Muscle of leg (tissue), 16 donors: ENCODE measurements around the gene NECTIN4. TPM values are rescaled to one million over a fixed set of nuclear protein-coding genes. Genes with fewer than 3 reads are reported as not detected.

Source experiments
- DNase-seq: peaks from one replicate; pipeline ENCODE4 v3.0.0; 2013
- H3K27ac ChIP-seq: one replicate; pipeline ENCODE4 v1.5.1; 2013; ENCODE audit warnings: mild to moderate bottlenecking, low read length, control low read depth
- H3K27me3 ChIP-seq: one replicate; pipeline ENCODE4 v1.6.1; 2013; ENCODE audit warnings: low read length; ENCODE audit not compliant: control insufficient read depth, insufficient read depth
- H3K36me3 ChIP-seq: one replicate; pipeline ENCODE4 v1.6.1; 2013; ENCODE audit warnings: low read length; ENCODE audit not compliant: control insufficient read depth, insufficient read depth
- H3K4me1 ChIP-seq: one replicate; pipeline ENCODE4 v1.6.1; 2013; ENCODE audit warnings: low read length; ENCODE audit not compliant: control insufficient read depth, insufficient read depth
- H3K4me3 ChIP-seq: one replicate; pipeline ENCODE4 v1.5.1; 2013; ENCODE audit warnings: low read length, control low read depth
- H3K9me3 ChIP-seq: replicated peaks from 2 replicates; pipeline ENCODE4 v1.6.1; 2013; ENCODE audit warnings: low read depth, low read length; ENCODE audit not compliant: control insufficient read depth
- WGBS: methylation state at CpG from one replicate; pipeline ENCODE4 v1.1.5; 2013; ENCODE audit warnings: missing lambda C conversion rate; ENCODE audit not compliant: insufficient coverage; 5-methylcytosine and 5-hydroxymethylcytosine counted together
- long read RNA-seq, 11 donors: transcript quantifications; one replicate each; lab custom pipeline, GENCODE V29; 2026
- polyA plus RNA-seq, 8 donors: library from polyadenylated mRNA; unstranded; fragments of 120-200 nt; gene quantifications; one replicate each; pipeline versions ENCODE4 v1.2.1 to v1.2.3, GENCODE V29; 2013; ENCODE audit warnings: inconsistent platforms in 1 of 8, low replicate concordance in 1 of 8; ENCODE audit not compliant: insufficient read length in 8 of 8, insufficient read depth in 1 of 8
- total RNA-seq: library from RNA; stranded (reverse); fragments of 120-200 nt; gene quantifications from one replicate; pipeline ENCODE4 v1.2.4, GENCODE V29; 2013

The NECTIN4 gene
- total RNA-seq (0.04 TPM), polyA plus RNA-seq (1 to 10 TPM in 1 of 8 donors, under 1 TPM in 6, not detected in 1; 0.05 to 6.1 (median 0.10) TPM)
- long read RNA-seq, donor 1: 0 reads
- long read RNA-seq, donor 2, partial matches to known transcripts: 0 of 1 reads
- long read RNA-seq, donor 2, other reads (novel, unspliced or antisense): 0 of 1 reads
- long read RNA-seq, donor 3: 0 reads
- long read RNA-seq, donor 4: 0 reads
- long read RNA-seq, donor 5: 0 reads
- long read RNA-seq, donor 6: 0 reads
- long read RNA-seq, donor 7: 0 reads
- long read RNA-seq, donor 8: 0 reads
- long read RNA-seq, donor 9: 0 reads
- long read RNA-seq, donor 10: 0 reads
- long read RNA-seq, donor 11: 0 reads

- H3K4me1 ChIP-seq: no peaks in the 10 kb centered on the region
- H3K9me3 ChIP-seq: no peaks in the 10 kb centered on the region
- H3K4me3 ChIP-seq: no peak within 1 kb of the TSS
- no peaks in the 10 kb centered on the region for H3K36me3 ChIP-seq
- H3K27me3 ChIP-seq: no peaks in the 10 kb centered on the region
- no peak within 1 kb of the TSS for H3K27ac ChIP-seq
- 47% methylated on average over 18 of the region's 22 CpGs for WGBS
- no peak for DNase-seq
Measured at GRCh38 chr1:161089251-161089924, at the start of gene NECTIN4. Gene NECTIN4, minus strand, starts transcription at chr1:161089558. Its CDS starts 262 bp downstream, at chr1:161089296.

DNA sequence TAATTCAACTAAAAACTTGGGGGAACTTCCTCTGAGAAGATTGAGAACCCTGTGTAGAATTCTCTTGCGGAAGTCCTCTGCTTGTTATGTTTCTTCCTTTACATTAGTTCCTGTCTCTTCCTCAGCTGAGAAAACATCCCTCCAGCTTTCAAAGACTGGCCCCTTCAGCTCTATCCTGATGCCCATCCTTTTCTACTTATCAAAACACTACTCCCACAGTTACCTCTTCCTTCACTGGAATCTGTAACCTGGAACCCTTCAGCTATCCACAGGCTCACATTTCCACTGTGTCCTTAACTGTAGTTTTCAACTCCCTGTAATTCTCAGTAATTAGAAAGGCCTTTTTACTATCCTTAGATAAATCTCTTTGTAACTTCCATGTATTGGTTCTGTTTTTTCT is 49.1 kb upstream of the NECTIN4 start:
- no peak overlapping the region for H3K27ac ChIP-seq
- no peaks in the 10 kb centered on the region for H3K36me3 ChIP-seq
- no peak overlapping the region for H3K4me3 ChIP-seq
- no peaks in the 10 kb centered on the region for H3K27me3 ChIP-seq
- H3K4me1 ChIP-seq: peaks cover 16% of the 10 kb centered on the region
- no peaks in the 10 kb centered on the region for H3K9me3 ChIP-seq
- no peak for DNase-seq
- WGBS: 67% methylated on average over 1 of the region's 1 CpG

DNA sequence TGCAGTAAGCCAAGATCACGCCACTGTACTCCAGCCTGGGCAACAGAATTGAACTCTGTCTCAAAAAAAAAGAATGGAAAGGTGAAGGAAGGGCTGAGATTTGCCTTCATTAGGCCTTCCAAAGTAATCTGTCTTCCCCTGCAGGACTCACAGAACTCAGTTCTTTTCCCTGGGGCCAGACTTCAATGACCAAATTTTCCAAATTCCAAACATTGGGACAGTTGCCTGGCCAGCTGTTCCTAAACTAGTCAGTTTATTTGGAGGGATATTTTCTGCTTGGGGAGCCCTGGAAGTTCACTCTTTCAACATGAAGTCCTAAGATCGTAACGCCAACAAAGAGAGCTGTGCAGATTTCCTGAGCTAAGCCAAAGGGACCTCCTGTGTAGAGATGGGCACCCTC is 48.5 kb upstream of the NECTIN4 start:
- Histone ChIP-seq H3K9me3 (no peaks in the 10 kb centered on the region), H3K4me3 (no peak overlapping the region), H3K4me1 (peaks cover 17% of the 10 kb centered on the region), H3K27ac (peak overlapping the region; percentile 4), H3K36me3 (no peaks in the 10 kb centered on the region), H3K27me3 (no peaks in the 10 kb centered on the region)
- peak; percentile 80 for DNase-seq
- WGBS: 33% methylated on average over 1 of the region's 3 CpGs

DNA sequence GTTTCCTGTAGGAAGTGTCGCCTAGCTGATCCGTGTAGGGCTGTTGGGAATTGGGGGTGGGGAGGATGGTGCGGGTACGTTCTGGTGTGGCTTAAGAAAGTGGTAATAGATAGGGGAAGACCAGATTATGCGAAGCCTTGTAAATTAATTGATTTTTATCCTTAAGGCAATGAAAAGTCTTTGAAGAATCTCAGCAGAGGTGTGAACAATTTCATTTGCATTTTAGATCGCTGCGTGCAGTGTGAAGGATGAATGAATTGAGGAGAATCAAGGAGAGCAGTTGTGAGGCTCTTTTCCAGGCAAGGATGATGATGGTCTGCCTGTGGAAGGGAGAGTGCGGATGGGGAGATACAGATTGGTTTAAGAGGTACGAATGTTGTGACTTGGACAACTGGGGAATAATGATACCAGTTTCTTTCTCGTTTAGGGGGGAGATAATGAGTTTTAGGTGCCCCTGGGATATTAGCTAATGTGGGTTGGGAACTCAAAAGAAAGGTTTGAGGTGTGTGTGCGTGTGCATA is 43.9 kb upstream of the NECTIN4 start:
- peaks cover 34% of the 10 kb centered on the region for H3K4me1 ChIP-seq
- no peaks in the 10 kb centered on the region for H3K9me3 ChIP-seq
- peaks cover 15% of the 10 kb centered on the region for H3K36me3 ChIP-seq
- no peak for DNase-seq
- 2% methylated on average over 11 of the region's 11 CpGs for WGBS
- peak overlapping the region; percentile 96 for H3K27ac ChIP-seq
- H3K27me3 ChIP-seq: no peaks in the 10 kb centered on the region
- peak overlapping the region; percentile 68 for H3K4me3 ChIP-seq

DNA sequence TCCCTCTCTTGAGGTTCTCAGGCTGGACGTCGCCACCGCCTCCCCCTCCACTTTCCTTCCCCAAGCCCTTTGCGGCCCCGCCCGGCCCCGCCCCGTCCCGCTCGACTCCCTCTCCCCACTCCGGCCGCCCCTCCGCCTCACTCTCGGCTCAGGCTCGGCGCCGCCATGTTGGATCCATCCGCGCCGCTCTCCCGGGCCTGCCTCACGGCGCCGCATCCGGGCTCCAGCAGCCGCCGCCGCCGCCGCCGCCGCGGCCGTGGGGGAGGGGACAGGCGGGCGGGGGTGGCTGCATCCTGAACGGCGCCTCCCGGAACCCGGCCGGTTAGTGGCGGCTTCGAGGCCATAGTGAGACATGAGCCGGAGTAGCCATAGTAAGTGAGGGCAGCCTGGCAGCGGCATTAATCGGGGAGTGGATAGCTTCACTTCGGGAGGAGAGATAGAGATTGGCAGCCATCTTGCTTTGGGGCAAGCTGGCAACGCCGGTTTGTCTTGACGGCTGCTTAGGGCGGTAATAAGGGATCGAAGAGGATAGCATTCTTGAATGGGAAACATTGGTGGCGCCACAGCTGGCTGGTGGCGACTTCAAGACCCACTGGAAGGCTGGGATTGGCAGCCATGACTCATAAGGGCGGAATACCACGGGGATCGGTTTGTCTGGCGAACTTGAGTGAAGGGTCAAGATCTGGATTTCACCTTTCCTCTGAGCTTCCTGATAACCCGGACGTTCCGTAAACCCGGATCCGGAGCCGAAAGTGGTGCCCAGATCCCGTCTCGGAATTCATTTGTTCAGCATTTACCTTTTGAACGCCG is 43.3 kb upstream of the NECTIN4 start, which contains the start of gene DEDD:
DEDD (minus strand) TSS at position 258 of the 810 bp plus-strand sequence. CDS start 8,205 bp downstream, outside the sequence.
- H3K4me1 ChIP-seq: peaks cover 33% of the 10 kb centered on the region
- H3K36me3 ChIP-seq: peaks cover 21% of the 10 kb centered on the region
- H3K27ac ChIP-seq: peak within 1 kb of the TSS; percentile 96
- peak within 1 kb of the TSS; percentile 68 for H3K4me3 ChIP-seq
- peak; percentile 99 for DNase-seq
- H3K9me3 ChIP-seq: no peaks in the 10 kb centered on the region
- no peaks in the 10 kb centered on the region for H3K27me3 ChIP-seq
- under 1% methylated on average over 46 of the region's 68 CpGs for WGBS

- Histone ChIP-seq H3K9me3 (no peaks in the 10 kb centered on the region), H3K36me3 (peaks cover 27% of the 10 kb centered on the region), H3K4me3 (peak overlapping the region; percentile 68), H3K27ac (peak overlapping the region; percentile 96), H3K4me1 (peaks cover 29% of the 10 kb centered on the region), H3K27me3 (no peaks in the 10 kb centered on the region)
- DNase-seq: peak; percentile 72
- 0% methylated on average over 20 of the region's 22 CpGs for WGBS
Measured at GRCh38 chr1:161131523-161132409, 42.4 kb upstream of the NECTIN4 start.

- Histone ChIP-seq H3K4me1 (peaks cover 29% of the 10 kb centered on the region), H3K36me3 (peaks cover 38% of the 10 kb centered on the region), H3K4me3 (no peak overlapping the region), H3K27ac (peak overlapping the region; percentile 96), H3K27me3 (no peaks in the 10 kb centered on the region), H3K9me3 (no peaks in the 10 kb centered on the region)
- DNase-seq: no peak
- WGBS: no CpG with 5 or more reads among the region's 1 CpG
Measured at GRCh38 chr1:161130266-161130665, 40.9 kb upstream of the NECTIN4 start.

DNA sequence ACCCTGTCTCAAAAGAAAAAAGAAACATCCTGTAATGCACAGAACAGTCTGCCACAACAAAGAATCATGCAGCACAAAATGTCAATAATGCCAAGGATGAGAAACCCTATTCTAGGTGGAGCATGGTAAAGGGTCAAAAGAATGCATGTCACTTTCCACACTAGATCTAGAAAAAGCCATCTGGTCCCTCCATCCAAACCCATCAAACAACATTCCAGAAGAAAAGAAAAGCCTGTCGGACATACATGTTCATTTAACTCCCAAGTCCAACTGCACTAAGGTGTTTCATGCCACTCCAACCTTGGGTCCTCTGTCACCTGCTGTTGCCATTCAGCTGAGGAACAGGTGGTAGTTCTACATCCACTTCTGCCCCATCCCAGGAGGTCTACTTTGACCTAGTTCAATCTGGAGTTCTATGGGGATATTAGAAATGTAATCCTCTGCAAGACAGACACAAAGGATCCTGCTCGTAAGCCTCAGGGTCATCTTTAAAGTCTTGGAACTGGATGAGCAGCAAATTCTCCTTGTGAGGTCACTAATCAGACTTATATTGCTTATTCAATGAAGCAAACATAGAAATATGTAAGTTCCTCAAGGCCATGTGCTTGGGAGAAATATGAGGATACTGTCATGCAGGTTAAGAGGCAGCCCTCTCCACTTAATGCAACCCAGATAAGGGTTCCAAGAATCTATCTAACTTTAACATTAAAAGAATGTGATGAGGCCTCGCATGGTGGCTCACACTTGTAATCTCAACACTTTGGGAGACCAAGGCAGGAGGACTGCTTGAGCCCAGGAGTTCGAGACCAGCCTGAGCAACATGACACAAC is 39.4 kb upstream of the NECTIN4 start:
- no peak for DNase-seq
- Histone ChIP-seq H3K27ac (no peak overlapping the region), H3K27me3 (no peaks in the 10 kb centered on the region), H3K4me3 (no peak overlapping the region), H3K9me3 (no peaks in the 10 kb centered on the region), H3K4me1 (peaks cover 26% of the 10 kb centered on the region), H3K36me3 (peaks cover 47% of the 10 kb centered on the region)
- 100% methylated on average over 2 of the region's 4 CpGs for WGBS
